Anterior cingulate cortex (tissue), 58 donors: Measurements from ENCODE around the gene SEMA3A.
A peak's percentile ranks its signal among the peaks of the same experiment; 100 is the strongest.
"Not testable (repeated sequence)": the region's sequence is repeated elsewhere in the genome, so short reads cannot be mapped to it uniquely, and the experiment has no call there.

Experiments
- DNase-seq, 58 donors: peaks; one replicate each; lab custom pipeline; 2025; lab: John Stamatoyannopoulos, UW

Gene SEMA3A

DNA sequence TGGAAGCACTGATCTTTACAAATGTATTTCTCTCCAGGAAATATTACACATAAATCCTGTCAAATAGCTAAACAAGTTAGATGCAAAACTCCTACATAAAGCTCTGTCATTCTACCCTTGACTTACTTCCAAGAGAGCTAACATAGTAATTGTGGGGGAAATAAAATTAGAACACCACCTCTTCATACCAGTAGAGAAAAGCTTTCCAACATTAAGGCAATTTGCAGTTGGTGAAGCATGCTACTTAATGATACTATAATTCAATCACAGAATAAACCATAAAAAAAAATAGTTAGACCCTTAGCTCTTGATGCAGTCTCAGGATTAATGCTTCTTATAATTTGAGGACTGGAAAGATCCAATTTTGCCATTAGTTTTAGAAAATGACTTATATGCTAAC is 35.2 kb downstream of the SEMA3A start:
- DNase-seq = no peak

GRCh38 chr7:84157171-84157570 is 37.4 kb downstream of the SEMA3A start:
- no peak for DNase-seq

- no peak for DNase-seq
These were observed 39.4 kb downstream of the SEMA3A start for GRCh38 chr7:84154991-84155781.

DNA sequence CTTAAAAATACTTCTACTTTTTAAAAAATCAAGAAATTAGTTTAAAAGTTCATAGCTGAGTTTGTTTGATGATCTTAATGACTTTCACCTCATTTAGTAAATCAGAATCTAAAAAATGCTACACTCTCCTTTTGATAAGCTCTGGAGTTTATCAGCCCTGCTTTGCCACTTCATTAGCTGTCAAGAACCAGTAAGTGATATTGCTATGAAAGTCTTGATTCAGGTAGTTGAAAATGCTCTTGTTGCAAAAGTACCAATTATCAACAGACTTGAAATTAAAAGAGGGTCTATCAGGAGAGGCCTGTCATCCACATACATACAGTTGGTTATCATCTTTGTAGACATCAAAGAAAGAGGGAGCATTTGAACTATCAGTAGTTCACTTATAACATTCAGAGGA is 41.6 kb downstream of the SEMA3A start:
- DNase-seq = no peak

DNA sequence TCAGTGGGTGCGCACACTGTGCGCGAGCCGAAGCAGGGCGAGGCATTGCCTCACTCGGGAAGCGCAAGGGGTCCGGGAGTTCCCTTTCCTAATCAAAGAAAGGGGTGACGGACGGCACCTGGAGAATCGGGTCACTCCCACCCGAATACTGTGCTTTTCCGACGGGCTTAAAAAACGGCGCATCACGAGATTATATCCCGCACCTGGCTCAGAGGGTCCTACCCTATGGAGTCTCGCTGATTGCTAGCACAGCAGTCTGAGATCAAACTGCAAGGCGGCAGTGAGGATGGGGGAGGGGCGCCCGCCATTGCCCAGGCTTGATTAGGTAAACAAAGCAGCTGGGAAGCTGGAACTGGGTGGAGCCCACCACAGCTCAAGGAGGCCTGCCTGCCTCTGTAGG is 44.2 kb downstream of the SEMA3A start:
- DNase-seq = not testable (repeated sequence)

DNA sequence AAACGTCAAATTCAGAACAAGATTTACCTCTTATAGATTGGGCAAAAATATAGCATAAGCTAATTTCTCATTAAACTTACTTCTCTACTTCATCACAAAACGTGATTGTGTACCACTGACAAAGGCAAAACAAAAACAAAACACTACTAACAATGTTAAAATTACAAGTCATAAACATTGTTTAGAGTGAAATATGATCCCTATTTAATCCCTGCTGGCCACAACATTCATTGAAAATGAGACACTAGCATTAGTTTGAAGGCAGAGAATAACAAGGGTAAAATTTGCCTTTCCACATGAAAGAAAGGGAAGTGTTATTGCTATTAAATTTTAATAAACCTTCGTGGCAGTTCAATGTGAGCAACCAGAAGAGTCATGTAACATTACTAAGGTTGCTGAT is 45.0 kb downstream of the SEMA3A start:
- DNase-seq = no peak

GRCh38 chr7:84145892-84146291 is 48.7 kb downstream of the SEMA3A start:
- no peak for DNase-seq

DNA sequence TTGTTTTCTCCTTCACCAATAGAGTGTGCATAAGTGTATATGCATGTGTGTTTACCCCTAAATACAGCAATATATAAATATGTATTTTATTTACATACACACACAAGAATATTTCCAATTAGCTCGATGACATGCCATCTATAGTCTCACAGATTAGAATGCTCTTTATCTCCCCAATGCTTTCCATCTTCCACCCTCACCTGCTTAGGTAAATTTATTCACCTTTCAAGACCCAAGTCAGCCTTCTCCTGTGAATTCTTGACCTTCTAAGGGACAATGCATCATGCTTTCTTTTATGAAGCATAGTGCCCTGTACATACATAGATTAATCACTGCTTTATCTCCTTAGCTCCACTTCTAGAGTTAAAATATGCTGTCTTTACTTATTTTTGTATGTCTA is 49.7 kb downstream of the SEMA3A start:
- DNase-seq = no peak

DNA sequence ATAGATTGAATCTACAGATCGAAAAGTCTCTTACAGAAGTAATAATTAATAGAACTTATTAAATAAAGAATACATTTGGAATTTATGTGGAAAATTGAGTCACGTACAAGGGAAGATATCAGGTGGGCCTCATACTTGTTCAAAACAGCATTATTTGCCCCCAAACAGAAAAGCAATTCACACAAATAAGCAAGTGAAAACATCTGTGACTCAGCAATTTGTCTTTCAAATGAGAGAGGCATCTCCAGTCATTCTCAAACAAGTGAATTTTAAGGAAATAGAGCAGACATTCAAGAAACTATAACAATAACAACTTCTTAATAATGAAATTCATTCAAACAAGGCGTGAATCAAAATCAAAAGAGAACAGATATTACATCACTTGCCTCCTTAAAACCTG is 50.1 kb downstream of the SEMA3A start:
- no peak for DNase-seq

- DNase-seq = no peak
These were observed 51.9 kb downstream of the SEMA3A start for GRCh38 chr7:84142726-84143125.

DNA sequence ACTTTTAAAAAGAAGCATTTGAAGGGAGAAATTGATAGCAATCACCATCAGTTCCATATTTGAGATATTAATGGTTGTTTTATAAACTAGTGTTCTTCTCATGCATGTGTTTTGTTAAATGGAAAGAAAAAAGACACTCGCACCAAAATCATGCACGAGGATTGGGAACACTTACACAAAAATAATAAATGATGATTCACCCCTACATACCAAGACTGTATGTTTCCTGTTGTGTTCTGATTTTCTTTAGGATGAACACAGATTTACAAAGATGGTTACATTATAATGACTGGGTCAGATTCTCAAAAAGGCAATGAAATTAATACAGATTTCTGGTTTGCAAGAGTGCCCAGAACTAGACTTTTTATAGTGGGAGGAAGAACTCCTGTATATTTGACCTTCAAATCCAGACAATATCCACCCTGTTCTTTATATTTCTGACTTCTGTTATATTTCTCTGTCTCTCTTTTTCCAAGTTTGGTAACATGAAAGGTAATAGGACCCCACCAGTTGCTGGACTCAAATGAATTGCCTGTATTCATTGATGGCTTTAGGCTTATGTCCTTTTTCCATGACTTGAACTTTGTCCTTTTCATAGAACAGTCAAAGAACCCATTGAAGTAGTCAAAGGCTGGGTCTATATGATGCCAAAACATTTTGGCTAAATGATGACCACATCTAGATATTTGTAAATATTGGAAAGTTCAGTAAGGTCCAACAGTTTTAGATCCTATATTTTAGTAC is 54.4 kb downstream of the SEMA3A start:
- no peak for DNase-seq

GRCh38 chr7:84138411-84138810 is 56.2 kb downstream of the SEMA3A start:
- DNase-seq = no peak

GRCh38 chr7:84137812-84138211 is 56.8 kb downstream of the SEMA3A start:
- no peak for DNase-seq

- no peak for DNase-seq
These were observed 57.8 kb downstream of the SEMA3A start for GRCh38 chr7:84136809-84137208.

DNA sequence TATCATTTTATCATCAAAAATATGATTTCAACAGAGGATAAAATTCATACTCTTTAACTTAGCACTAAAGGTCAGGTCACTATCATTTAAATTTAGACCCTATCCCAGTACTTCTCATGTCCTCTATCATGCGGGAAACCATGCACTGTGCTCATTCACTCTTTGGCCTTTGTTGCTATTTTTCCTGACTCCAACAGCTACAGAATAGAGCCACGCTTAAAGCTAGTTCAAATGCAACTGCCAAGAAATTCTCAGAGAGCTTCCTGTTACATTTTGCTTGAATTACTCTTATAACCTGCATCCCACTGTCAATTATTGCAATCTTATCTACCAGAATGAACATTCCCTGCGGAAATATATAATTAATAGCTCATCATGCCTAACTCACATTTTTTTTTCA is 58.3 kb downstream of the SEMA3A start:
- DNase-seq = no peak

GRCh38 chr7:84134169-84134568 is 60.4 kb downstream of the SEMA3A start:
- no peak for DNase-seq

DNA sequence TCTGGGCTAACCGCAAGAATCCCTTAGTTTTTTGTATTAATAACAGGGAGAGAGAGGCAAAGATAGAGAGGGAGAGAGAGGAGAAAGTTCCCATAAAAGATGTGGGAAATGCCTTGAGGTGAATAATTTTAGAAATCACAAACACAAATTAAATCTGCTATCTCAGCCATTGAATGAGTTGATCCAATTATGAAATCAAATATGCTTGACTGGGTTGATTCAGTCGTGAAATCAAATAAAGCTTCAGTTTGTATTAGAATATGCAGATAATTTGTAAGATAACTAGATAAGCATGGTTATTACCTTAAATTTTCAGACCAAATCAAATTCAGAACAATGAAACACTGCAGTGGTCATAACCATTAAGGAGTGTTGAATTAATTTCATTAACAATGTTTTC is 68.9 kb downstream of the SEMA3A start:
- DNase-seq = no peak

- DNase-seq = peak in 10 of 58 donors; percentile 0 to 37 (median 6)
These were observed 70.5 kb downstream of the SEMA3A start for GRCh38 chr7:84123965-84124547.

GRCh38 chr7:84122582-84123360 is 71.8 kb downstream of the SEMA3A start:
- no peak for DNase-seq

GRCh38 chr7:84117304-84117703 is 77.3 kb downstream of the SEMA3A start:
- no peak for DNase-seq
